Fibroblast of skin of right quadriceps (primary cell): ENCODE measurements around the gene C16orf54.
"Not testable (repeated sequence)": the region's sequence is repeated elsewhere in the genome, so short reads cannot be mapped to it uniquely, and the experiment has no call there.

Experiments used
- DNase-seq: peaks from one replicate; pipeline ENCODE4 v3.0.0-alpha.2; 2013

C16orf54 gene

GRCh38 chr16:29702269-29702668 is 43.5 kb downstream of the C16orf54 start:
- DNase-seq: peak; percentile 12

GRCh38 chr16:29701214-29701555 is 44.6 kb downstream of the C16orf54 start:
- DNase-seq: no peak

DNA sequence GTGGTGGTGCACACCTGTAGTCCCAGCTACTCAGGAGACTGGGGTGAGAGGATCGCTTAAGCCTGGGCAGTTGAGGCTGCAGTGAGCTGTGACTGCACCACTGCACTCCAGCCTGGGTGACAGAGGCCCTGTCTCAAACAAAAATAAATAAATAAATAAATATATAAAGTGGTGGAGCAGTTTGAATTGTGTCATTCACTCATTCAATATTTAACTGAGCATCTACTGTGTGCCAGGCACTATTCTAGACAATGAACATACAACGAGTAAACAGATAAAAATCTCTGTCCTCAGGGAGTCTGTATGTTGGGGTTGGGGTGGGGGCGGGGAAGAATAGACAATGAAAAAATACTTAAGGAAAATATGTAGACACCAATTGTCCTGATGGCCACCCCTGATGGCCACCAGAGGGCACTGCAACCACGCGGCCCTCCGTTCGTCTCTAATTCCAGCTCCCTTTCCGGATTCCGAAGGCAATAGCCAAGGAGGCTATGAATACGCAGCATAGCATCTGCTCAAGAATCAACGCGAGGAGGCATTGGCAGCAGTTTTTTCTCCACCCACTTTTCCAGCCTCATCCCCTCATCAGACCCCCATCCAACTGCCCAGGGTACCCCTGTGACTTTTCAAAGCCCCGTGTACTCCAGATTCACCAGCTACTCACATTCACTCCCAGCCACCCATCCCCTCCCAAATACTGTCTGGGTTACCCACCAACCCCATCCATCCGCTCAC is 45.4 kb downstream of the C16orf54 start:
- peak; percentile 83 for DNase-seq

GRCh38 chr16:29699324-29700219 is 46.2 kb downstream of the C16orf54 start:
- no peak for DNase-seq

- no peak for DNase-seq
Observed at GRCh38 chr16:29698484-29699323, 47.1 kb downstream of the C16orf54 start.

DNA sequence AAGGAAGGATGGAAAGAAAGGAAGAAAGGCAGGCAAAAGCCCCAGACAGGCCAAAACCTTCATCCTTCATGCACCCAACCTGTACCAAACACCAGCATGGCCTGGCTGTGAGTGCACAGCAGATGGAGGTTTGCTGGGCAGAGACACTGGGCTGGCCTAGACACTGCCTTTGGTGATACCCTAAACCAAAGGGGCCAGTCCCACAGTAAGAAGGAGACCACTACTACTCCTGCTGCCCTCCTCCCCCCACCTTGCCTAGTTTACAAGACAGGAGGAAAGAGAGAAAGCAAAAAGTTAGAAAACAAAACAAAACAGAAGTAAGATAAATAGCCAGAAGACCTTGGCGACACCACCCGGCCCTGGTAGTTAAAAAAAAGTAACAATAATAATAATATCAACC is 47.7 kb downstream of the C16orf54 start:
- no peak for DNase-seq

DNA sequence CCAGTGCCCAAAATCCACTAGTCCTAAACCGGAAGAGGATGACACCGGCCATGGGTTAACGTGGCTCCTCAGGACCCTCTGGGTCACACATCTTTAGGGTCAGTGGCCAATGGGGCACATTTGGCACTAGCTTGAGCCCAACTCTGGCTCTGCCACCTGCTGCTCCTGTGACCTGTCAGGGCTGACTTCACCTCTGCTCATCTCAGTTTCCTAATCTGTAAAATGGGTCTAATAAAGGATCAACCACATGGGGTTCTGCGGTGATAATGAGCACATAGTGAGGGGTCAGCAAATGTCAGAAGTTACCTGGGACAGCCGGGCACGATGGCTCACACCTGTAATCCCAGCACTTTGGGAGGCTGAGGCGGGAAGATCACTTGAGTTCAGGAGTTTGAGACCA is 48.4 kb downstream of the C16orf54 start:
- no peak for DNase-seq

DNA sequence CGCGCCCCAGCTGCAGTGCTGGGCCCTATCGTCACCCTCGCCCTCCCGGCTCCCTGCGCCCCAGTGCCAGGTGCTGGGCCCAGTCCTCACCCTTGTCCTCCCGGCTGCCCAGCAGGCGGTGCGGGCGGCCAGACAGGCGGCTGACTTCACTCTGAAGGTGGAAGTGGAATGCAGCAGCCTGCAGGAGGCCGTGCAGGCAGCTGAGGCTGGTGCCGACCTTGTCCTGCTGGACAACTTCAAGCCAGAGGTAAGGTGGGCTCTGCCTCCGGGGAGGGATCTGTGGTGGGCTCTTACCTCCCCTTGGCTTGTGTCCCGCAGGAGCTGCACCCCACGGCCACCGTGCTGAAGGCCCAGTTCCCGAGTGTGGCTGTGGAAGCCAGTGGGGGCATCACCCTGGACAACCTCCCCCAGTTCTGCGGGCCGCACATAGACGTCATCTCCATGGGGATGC is 48.9 kb downstream of the C16orf54 start:
- DNase-seq: no peak

DNA sequence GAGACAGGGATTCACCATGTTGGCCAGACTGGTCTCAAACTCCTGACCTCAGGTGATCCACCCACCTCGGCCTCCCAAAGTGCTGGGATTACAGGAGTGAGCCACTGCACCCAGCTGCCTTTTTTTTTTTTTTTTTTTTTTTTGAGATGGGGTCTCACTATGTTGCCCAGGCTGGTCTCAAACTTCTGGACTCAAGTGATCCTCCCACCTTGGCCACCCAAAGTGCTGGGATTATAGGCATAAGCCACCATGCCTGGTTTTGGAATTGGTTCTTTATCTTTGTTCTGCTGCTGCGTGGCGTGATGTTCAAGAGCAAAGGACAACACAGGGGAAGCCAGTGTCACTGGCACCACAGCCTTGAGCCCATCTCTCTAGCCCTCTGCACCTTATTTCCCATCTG is 50.1 kb downstream of the C16orf54 start:
- DNase-seq: not testable (repeated sequence)

DNA sequence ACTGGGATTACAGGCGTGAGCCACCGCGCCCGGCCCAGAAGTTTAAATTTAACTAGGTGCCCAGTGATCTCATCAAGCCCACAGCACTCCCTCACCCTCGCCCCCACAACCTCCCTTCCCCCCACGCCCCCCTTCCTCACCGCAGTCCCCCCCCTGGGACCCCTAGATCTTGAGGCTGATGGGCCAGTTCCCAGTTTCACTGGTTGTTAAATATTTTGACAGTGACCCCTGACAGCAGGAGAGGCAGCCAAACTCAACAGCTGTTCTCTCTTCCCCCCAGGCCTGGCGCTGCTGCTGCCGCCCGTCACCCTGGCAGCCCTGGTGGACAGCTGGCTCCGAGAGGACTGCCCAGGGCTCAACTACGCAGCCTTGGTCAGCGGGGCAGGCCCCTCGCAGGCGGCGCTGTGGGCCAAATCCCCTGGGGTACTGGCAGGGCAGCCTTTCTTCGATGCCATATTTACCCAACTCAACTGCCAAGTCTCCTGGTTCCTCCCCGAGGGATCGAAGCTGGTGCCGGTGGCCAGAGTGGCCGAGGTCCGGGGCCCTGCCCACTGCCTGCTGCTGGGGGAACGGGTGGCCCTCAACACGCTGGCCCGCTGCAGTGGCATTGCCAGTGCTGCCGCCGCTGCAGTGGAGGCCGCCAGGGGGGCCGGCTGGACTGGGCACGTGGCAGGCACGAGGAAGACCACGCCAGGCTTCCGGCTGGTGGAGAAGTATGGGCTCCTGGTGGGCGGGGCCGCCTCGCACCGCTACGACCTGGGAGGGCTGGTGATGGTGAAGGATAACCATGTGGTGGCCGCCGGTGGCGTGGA is 51.2 kb downstream of the C16orf54 start:
- DNase-seq: no peak

DNA sequence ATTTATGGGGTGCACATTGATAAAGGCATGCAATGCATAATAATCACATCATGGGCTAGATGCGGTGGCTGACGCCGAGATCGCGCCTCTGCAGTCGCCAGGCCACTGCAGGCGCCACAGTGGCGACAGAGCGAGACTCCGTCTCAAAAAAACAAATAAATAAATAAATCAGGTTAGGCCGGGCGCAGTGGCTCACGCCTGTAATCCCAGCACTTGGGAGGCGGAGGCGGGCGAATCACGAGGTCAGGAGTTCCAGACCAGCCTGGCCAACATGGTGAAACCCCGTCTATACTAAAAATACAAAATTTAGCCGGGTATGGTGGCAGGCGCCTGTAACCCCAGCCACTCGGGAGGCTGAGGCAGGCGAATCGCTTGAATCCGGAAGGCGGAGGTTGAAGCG is 53.2 kb downstream of the C16orf54 start:
- DNase-seq: not testable (repeated sequence)
